ENCODE results near the gene BABAM2.

DNA sequence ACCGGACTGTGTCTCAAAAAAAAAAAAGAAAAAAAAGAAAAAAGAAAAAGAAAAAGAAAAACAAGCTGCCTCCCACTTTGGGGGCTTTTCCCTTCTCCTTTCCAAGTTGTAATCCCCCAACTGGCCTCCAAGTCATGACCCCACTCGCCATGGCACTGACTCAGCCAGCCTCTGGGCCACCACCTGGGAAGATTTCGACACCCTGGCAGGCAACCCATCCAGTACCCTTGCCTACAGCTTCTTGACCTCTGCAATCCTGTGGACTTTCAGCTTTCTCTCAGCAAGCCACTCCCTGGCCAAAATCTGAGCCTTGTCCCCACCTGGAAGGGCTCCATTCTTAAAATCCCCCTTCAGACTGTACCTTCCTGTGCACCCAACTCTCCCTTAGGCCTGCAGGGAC is 479.8 kb downstream of the BABAM2 start:
- TF ChIP-seq EZH2 (IDR thresholded peaks at IDR 0.05) = no peak
- TF ChIP-seq, protein P1, sequence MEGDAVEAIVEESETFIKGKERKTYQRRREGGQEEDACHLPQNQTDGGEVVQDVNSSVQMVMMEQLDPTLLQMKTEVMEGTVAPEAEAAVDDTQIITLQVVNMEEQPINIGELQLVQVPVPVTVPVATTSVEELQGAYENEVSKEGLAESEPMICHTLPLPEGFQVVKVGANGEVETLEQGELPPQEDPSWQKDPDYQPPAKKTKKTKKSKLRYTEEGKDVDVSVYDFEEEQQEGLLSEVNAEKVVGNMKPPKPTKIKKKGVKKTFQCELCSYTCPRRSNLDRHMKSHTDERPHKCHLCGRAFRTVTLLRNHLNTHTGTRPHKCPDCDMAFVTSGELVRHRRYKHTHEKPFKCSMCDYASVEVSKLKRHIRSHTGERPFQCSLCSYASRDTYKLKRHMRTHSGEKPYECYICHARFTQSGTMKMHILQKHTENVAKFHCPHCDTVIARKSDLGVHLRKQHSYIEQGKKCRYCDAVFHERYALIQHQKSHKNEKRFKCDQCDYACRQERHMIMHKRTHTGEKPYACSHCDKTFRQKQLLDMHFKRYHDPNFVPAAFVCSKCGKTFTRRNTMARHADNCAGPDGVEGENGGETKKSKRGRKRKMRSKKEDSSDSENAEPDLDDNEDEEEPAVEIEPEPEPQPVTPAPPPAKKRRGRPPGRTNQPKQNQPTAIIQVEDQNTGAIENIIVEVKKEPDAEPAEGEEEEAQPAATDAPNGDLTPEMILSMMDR (IDR thresholded peaks at IDR 0.05) = no peak

Data from neural progenitor cell (in vitro differentiated cells).